Upper lobe of left lung (tissue), 4 donors: ENCODE measurements around the gene TP53AIP1.

Experiments used
- EP300 ChIP-seq, 4 donors: sonication (generic); formaldehyde crosslinking; IDR thresholded peaks; one replicate each; pipeline ENCODE4 v1.5.1; 2017; ENCODE audit warnings: antibody characterized with exemption in 4 of 4, control low read depth in 2 of 4
- POLR2A ChIP-seq, 4 donors: fragments of 450-650 bp; IDR thresholded peaks; one replicate each; pipeline ENCODE4 v1.5.1; 2016 to 2017; ENCODE audit warnings: antibody characterized with exemption in 4 of 4, mild to moderate bottlenecking in 2 of 4
- POLR2AphosphoS5 ChIP-seq, 2 donors: sonication (generic); formaldehyde crosslinking; IDR thresholded peaks; one replicate each; pipeline ENCODE4 v1.5.1; 2017; ENCODE audit warnings: antibody characterized with exemption in 2 of 2
- TF ChIP-seq, protein P1 (sequence below), 6 experiments: fragments of 450-650 bp in 4 of 6; fragments of 200-600 bp in 2 of 6; sonication (generic) in 2 of 6; IDR thresholded peaks; one replicate each; pipeline ENCODE4 v1.5.1; 2016 to 2019; ENCODE audit warnings: antibody characterized with exemption in 6 of 6

DNA sequence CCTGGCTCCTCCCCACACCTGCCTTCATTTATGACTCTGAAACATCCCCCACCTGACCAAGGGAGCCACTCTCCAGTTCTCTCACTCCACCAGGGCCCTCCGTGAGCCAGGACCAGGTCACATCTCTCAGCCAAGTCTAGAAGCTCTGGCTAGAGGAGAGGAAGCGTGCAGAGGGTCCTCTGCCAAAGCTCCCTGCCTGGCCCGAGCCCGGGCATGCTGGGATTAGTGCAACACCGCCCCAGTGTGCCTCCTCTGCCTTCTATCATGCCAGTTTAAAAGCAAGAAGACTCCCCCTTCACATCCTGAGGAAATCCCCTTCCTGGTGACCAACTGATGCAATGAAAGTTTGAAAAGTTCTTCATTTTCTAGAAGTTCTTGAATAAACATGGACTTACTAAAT lies 23.5 kb downstream of the TP53AIP1 start:
- TF ChIP-seq POLR2AphosphoS5 (IDR thresholded peaks at IDR 0.05) = no peak
- no peak for TF ChIP-seq POLR2A (IDR thresholded peaks at IDR 0.05)
- TF ChIP-seq, protein P1, sequence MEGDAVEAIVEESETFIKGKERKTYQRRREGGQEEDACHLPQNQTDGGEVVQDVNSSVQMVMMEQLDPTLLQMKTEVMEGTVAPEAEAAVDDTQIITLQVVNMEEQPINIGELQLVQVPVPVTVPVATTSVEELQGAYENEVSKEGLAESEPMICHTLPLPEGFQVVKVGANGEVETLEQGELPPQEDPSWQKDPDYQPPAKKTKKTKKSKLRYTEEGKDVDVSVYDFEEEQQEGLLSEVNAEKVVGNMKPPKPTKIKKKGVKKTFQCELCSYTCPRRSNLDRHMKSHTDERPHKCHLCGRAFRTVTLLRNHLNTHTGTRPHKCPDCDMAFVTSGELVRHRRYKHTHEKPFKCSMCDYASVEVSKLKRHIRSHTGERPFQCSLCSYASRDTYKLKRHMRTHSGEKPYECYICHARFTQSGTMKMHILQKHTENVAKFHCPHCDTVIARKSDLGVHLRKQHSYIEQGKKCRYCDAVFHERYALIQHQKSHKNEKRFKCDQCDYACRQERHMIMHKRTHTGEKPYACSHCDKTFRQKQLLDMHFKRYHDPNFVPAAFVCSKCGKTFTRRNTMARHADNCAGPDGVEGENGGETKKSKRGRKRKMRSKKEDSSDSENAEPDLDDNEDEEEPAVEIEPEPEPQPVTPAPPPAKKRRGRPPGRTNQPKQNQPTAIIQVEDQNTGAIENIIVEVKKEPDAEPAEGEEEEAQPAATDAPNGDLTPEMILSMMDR (IDR thresholded peaks at IDR 0.05) = no peak
- no peak for TF ChIP-seq EP300 (IDR thresholded peaks at IDR 0.05)
